Measurements from ENCODE around the gene IGFBP5.

Gene IGFBP5

DNA sequence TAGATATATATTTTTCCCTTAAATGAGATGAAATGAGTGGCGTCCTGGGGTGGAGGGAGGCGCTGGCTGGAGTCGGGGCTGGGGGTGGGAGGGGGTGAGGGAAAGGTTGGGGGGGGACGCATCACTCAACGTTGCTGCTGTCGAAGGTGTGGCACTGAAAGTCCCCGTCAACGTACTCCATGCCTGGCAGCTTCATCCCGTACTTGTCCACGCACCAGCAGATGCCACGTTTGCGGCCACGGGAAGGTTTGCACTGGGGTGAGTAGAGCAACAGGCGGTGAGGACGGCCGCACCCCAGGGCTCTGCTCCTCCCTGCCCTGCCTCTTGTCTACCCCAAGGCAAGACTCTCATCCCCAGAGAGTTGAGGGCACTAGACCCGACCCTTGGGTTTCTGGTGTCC lies 18.7 kb downstream of the IGFBP5 start:
- TF ChIP-seq, protein P1, sequence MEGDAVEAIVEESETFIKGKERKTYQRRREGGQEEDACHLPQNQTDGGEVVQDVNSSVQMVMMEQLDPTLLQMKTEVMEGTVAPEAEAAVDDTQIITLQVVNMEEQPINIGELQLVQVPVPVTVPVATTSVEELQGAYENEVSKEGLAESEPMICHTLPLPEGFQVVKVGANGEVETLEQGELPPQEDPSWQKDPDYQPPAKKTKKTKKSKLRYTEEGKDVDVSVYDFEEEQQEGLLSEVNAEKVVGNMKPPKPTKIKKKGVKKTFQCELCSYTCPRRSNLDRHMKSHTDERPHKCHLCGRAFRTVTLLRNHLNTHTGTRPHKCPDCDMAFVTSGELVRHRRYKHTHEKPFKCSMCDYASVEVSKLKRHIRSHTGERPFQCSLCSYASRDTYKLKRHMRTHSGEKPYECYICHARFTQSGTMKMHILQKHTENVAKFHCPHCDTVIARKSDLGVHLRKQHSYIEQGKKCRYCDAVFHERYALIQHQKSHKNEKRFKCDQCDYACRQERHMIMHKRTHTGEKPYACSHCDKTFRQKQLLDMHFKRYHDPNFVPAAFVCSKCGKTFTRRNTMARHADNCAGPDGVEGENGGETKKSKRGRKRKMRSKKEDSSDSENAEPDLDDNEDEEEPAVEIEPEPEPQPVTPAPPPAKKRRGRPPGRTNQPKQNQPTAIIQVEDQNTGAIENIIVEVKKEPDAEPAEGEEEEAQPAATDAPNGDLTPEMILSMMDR (IDR thresholded peaks at IDR 0.05; ENCODE audit: low read depth, low read length, missing control alignments) = no peak
- H3K4me3 ChIP-seq (ENCODE audit: low read depth, low read length) = no peak overlapping the region
- no peaks in the 10 kb centered on the region for H3K36me3 ChIP-seq (replicated peaks)
- DNase-seq = no peak
- H3K27me3 ChIP-seq (replicated peaks) = no peaks in the 10 kb centered on the region
- in situ Hi-C loops (cut with HindIII; ENCODE audit: low pct_ligation_motif_present, low sequenced_read_pairs) = loop anchor here (25.0 kb wide), 1 partner anchor 836 kb away; no protein-coding TSS in a partner anchor
- H3K27ac ChIP-seq = no peak overlapping the region

DNA sequence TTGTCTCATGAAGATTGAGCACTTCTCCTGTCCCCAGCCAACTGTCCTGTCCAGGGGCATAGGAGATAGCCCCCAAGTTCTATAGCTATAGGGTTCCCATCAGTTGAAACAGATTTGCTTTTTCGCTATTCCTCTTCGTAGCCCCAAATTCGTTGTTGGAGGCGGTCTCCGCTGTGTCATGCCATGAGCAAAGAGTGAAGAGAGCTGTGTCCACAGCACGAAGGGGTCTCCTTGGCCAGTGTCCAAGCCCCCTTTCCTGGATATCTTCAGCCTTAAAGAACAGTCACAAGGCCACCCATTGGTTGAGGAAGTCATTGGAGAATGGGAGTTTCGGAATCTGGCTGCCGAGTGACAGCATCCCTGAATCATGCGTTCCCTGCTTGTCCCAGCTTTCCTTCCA lies 21.0 kb downstream of the IGFBP5 start:
- DNase-seq = no peak
- TF ChIP-seq, protein P1 (IDR thresholded peaks at IDR 0.05; ENCODE audit: low read depth, low read length, missing control alignments) = no peak
- Histone ChIP-seq H3K36me3 (replicated peaks) (no peaks in the 10 kb centered on the region), H3K27me3 (replicated peaks) (no peaks in the 10 kb centered on the region), H3K27ac (no peak overlapping the region), H3K4me3 (ENCODE audit: low read depth, low read length) (no peak overlapping the region)
- in situ Hi-C loops (cut with HindIII; ENCODE audit: low pct_ligation_motif_present, low sequenced_read_pairs) = no loop called here

DNA sequence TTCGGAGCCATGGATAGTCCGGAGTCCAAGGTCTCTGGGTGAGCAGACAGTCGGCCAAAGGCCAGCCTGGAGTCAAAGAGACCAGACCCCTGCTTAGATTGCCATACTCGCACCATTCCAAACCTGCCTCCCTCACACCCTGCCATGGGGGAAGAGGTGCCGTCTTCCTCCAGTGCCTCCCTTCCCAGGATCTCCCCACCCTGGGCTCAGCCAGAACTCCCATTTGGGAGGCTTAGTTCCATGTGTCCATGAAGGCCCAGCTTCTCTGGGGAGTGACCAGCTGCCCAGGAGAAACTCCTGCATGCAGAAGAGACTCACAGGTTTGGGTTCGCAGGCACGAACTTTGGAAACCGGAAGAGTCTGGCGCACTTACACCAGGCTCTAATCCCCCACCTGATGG lies 21.7 kb downstream of the IGFBP5 start:
- Histone ChIP-seq H3K27ac (no peak overlapping the region), H3K27me3 (replicated peaks) (no peaks in the 10 kb centered on the region), H3K4me3 (ENCODE audit: low read depth, low read length) (no peak overlapping the region), H3K36me3 (replicated peaks) (no peaks in the 10 kb centered on the region)
- no peak for DNase-seq
- in situ Hi-C loops (cut with HindIII; ENCODE audit: low pct_ligation_motif_present, low sequenced_read_pairs) = no loop called here
- TF ChIP-seq, protein P1 (IDR thresholded peaks at IDR 0.05; ENCODE audit: low read depth, low read length, missing control alignments) = no peak

DNA sequence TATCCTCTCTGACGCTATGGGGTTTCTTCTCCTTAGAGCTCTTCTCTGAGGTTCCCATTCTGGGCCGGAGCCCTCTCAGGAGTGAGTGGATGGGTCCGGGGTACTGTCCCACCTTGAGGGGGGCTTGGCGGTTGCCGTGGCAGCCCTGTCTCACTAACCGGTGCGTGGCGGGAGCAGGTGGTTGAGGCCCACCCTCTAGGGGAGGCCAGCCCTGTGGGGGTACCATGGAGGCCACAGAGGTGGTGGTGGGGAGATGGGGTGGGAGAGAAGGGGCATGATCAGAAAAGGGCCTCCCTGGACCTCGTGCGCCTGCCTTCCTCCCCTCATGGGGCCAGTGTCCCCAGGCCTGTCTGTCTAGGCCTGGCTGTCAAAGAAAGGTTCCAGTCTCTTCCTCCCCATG lies 22.3 kb downstream of the IGFBP5 start:
- H3K36me3 ChIP-seq (replicated peaks) = no peaks in the 10 kb centered on the region
- H3K27me3 ChIP-seq (replicated peaks) = no peaks in the 10 kb centered on the region
- no peak overlapping the region for H3K27ac ChIP-seq
- no peak for DNase-seq
- in situ Hi-C loops (cut with HindIII; ENCODE audit: low pct_ligation_motif_present, low sequenced_read_pairs) = no loop called here
- no peak overlapping the region for H3K4me3 ChIP-seq (ENCODE audit: low read depth, low read length)
- TF ChIP-seq, protein P1 (IDR thresholded peaks at IDR 0.05; ENCODE audit: low read depth, low read length, missing control alignments) = no peak

DNA sequence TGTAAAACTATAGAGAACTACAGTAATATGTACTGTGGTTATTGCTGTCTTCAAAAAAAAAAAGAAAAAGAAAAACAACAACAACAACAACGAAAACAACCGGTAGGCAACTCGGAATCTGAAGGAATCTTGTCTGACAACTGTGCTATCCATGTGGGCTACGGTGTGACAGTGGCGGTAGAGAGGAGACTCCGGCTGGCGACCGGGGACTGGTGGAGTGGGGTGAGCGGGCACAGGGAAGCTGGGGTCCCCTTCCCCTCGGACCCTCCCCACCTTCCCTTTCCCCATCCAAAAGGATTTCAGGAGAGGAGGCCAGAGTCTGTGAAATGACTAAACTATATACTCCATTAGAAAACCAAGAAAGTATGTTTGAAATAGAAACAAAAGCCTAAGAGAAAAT lies 22.9 kb downstream of the IGFBP5 start:
- TF ChIP-seq, protein P1 (IDR thresholded peaks at IDR 0.05; ENCODE audit: low read depth, low read length, missing control alignments) = no peak
- in situ Hi-C loops (cut with HindIII; ENCODE audit: low pct_ligation_motif_present, low sequenced_read_pairs) = no loop called here
- no peaks in the 10 kb centered on the region for H3K27me3 ChIP-seq (replicated peaks)
- H3K27ac ChIP-seq = no peak overlapping the region
- no peaks in the 10 kb centered on the region for H3K36me3 ChIP-seq (replicated peaks)
- no peak for DNase-seq
- no peak overlapping the region for H3K4me3 ChIP-seq (ENCODE audit: low read depth, low read length)

DNA sequence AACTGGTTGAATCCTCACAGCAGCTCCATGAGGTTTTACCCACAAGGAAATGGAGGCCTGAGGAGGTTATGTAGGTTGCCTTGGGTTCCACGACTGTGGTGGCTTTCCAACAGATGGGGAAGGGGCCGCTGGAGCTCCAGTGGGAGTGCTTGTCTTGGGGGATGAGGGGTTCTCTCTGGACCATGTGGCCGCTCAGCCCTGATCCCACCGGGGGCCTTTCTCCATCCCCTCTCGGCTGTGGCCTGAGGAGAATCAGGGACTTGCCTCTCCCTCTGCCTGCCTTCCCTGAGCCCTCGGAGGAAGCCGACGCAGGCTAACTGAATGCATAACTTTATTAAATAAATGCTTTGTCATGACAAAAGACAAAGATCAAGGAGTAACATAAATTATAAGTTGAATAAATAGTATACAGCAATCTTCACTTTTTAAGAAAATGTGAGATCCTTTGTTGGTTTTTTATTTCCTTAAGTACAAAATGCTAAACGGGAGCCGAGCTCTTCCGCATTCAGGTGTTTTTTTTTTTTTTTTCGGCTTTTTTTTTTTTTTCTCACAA lies 23.5 kb downstream of the IGFBP5 start:
- in situ Hi-C loops (cut with HindIII; ENCODE audit: low pct_ligation_motif_present, low sequenced_read_pairs) = no loop called here
- Histone ChIP-seq H3K27ac (no peak overlapping the region), H3K36me3 (replicated peaks) (no peaks in the 10 kb centered on the region), H3K4me3 (ENCODE audit: low read depth, low read length) (no peak overlapping the region), H3K27me3 (replicated peaks) (no peaks in the 10 kb centered on the region)
- no peak for DNase-seq
- TF ChIP-seq, protein P1 (IDR thresholded peaks at IDR 0.05; ENCODE audit: low read depth, low read length, missing control alignments) = no peak

Measured in brain microvascular endothelial cell (primary cell).